Ovary (tissue), 9 donors: ENCODE results near the gene SF3B4. TPM values are rescaled to one million over a fixed set of nuclear protein-coding genes. Genes with fewer than 3 reads are reported as not detected.
A peak's percentile ranks its signal among the peaks of the same experiment; 100 is the strongest.
"Not testable (repeated sequence)": the region's sequence is repeated elsewhere in the genome, so short reads cannot be mapped to it uniquely, and the experiment has no call there.

Experiments
- DNase-seq, 5 donors: peaks; one replicate each; pipeline ENCODE4 v3.0.0-alpha.2; 2019 to 2020
- H3K27ac ChIP-seq, 2 donors: fragments of 200-600 bp; one replicate each; pipeline versions ENCODE4 v1.5.1 to v1.8.0; 2019 to 2022
- H3K27me3 ChIP-seq: fragments of 200-600 bp; one replicate; pipeline ENCODE4 v1.8.0; 2022
- H3K36me3 ChIP-seq: fragments of 200-600 bp; sonication (generic); one replicate; pipeline ENCODE4 v1.5.1; 2019
- H3K4me1 ChIP-seq: one replicate; pipeline ENCODE4 v1.8.1; 2013; ENCODE audit warnings: mild to moderate bottlenecking, moderate library complexity; ENCODE audit not compliant: insufficient read depth
- H3K4me3 ChIP-seq: fragments of 200-600 bp; sonication (generic); one replicate; pipeline ENCODE4 v1.5.1; 2017
- H3K9me3 ChIP-seq, 2 donors: fragments of 200-600 bp in 1 of 2; sonication (generic) in 1 of 2; one replicate each; pipeline versions ENCODE4 v1.5.1 to v1.8.1; 2013 to 2019; ENCODE audit warnings: mild to moderate bottlenecking in 1 of 2, moderate library complexity in 1 of 2
- EP300 ChIP-seq: sonication (generic); formaldehyde crosslinking; IDR thresholded peaks from one replicate; pipeline ENCODE4 v1.6.1; 2017; ENCODE audit warnings: antibody characterized with exemption
- POLR2A ChIP-seq: fragments of 450-650 bp; IDR thresholded peaks from one replicate; pipeline ENCODE4 v1.6.1; 2017; ENCODE audit warnings: antibody characterized with exemption, mild to moderate bottlenecking, moderate library complexity
- WGBS, 3 donors: extraction: QIAGEN DNeasy Blood & Tissue Kit in 1 of 3; methylation state at CpG; one replicate each; pipeline versions ENCODE4 v1.1.5 to v1.1.7; 2013 to 2017; 5-methylcytosine and 5-hydroxymethylcytosine counted together
- intact Hi-C, 4 donors: fragments of 100-400 bp; cut with DNase I; formaldehyde crosslinking; loops; one replicate each; pipeline versions ENCODE4 v1.11.0 to v1.15.1; 2022 to 2023
- polyA plus RNA-seq, 2 donors: library from polyadenylated mRNA; stranded (reverse); fragments of 200-250 nt in 1 of 2; fragments of 350-450 nt in 1 of 2; fragmentation: Illumina TruSeq in 1 of 2; extraction: RNeasy Lipid Tissue Mini Kit (QIAGEN cat#74804) in 1 of 2; gene quantifications; one replicate each; pipeline ENCODE4 v1.2.3, GENCODE V29; 2013 to 2014
- total RNA-seq, 7 donors: library from RNA; depleted of rRNA in 2 of 7; stranded (reverse); fragments of >200 nt in 2 of 7; fragmentation: NEBNext Ultra II Directional in 3 of 7; extraction: Animal tissue kit (Norgen Biotek cat#: 25700) in 3 of 7; gene quantifications; one replicate each; pipeline versions ENCODE4 v1.1.0 to v1.2.4, GENCODE V29; 2016 to 2023
- TF ChIP-seq, protein P1 (sequence below), 3 donors: fragments of 450-650 bp in 2 of 3; fragments of 200-600 bp in 1 of 3; IDR thresholded peaks; one replicate each; pipeline versions ENCODE4 v1.5.1 to v1.8.0; 2016 to 2022; ENCODE audit warnings: antibody characterized with exemption in 3 of 3, mild to moderate bottlenecking in 1 of 3
- donor health status: DM: no; HTN: no; CAD: no; lungs with moderate emphysema.
- donor health status: DM: no; HTN: no; CAD: no.
- donor health status: Bipolar disorder and iron deficiency.
- donor health status: DM: yes; HTN: yes; CAD: no.
- donor health status: DM: no; HTN: no; CAD: no.
- donor health status: DM: yes; HTN: yes; CAD: no.

Gene SF3B4
- total and polyA plus RNA-seq, 9 donors, result 9.2 to 91.4 (median 57.8) TPM

- Histone ChIP-seq H3K4me1 (peaks cover 2% of the 10 kb centered on the region), H3K27me3 (no peaks in the 10 kb centered on the region), H3K4me3 (peak overlapping the region; percentile 60), H3K36me3 (no peaks in the 10 kb centered on the region), H3K27ac (peak overlapping the region; percentile 96 to 99), H3K9me3 (no peaks in the 10 kb centered on the region)
- DNase-seq, result peak; percentile 78 to 89 (median 83)
- no peak for TF ChIP-seq EP300
- TF ChIP-seq, protein P1, sequence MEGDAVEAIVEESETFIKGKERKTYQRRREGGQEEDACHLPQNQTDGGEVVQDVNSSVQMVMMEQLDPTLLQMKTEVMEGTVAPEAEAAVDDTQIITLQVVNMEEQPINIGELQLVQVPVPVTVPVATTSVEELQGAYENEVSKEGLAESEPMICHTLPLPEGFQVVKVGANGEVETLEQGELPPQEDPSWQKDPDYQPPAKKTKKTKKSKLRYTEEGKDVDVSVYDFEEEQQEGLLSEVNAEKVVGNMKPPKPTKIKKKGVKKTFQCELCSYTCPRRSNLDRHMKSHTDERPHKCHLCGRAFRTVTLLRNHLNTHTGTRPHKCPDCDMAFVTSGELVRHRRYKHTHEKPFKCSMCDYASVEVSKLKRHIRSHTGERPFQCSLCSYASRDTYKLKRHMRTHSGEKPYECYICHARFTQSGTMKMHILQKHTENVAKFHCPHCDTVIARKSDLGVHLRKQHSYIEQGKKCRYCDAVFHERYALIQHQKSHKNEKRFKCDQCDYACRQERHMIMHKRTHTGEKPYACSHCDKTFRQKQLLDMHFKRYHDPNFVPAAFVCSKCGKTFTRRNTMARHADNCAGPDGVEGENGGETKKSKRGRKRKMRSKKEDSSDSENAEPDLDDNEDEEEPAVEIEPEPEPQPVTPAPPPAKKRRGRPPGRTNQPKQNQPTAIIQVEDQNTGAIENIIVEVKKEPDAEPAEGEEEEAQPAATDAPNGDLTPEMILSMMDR (IDR thresholded peaks at IDR 0.05), result peak; percentile 4 to 46 (median 34)
- TF ChIP-seq POLR2A, result peak; percentile 96
- intact Hi-C loops, result no loop called here
- WGBS, 3 donors, result 0% methylated on average over 43 to 46 of the region's 46 CpGs
Observed at GRCh38 chr1:149887456-149888246, 40.0 kb downstream of the SF3B4 start.

DNA sequence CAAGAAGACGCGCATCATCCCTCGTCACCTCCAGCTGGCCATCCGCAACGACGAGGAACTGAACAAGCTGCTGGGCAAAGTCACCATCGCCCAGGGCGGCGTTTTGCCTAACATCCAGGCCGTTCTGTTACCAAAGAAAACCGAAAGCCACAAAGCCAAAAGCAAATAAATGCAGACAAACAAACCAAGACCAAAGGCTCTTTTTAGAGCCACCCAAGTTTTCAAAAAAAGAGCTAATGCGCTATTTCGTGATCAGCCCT is 40.5 kb downstream of the SF3B4 start:
- H3K4me1 ChIP-seq, intact Hi-C loops, H3K9me3 ChIP-seq, DNase-seq, H3K27me3 ChIP-seq, H3K36me3 ChIP-seq: not testable (repeated sequence)
- Histone ChIP-seq H3K4me3 (peak overlapping the region; percentile 60), H3K27ac (peak overlapping the region; percentile 96 to 99)
- 0 to 1% (median 1%) methylated on average over 13 of the region's 13 CpGs for WGBS, 3 donors

- Histone ChIP-seq H3K4me3 (peak overlapping the region; percentile 80), H3K9me3 (no peaks in the 10 kb centered on the region), H3K27ac (peak overlapping the region; percentile 96 to 99), H3K4me1 (peaks cover 2% of the 10 kb centered on the region), H3K27me3 (no peaks in the 10 kb centered on the region), H3K36me3 (no peaks in the 10 kb centered on the region)
- TF ChIP-seq POLR2A (peak; percentile 99), EP300 (peak; percentile 77)
- TF ChIP-seq, protein P1 (IDR thresholded peaks at IDR 0.05), result peak in 2 of 3 donors; percentile 20 to 26
- intact Hi-C loops, result no loop called here
- WGBS, 3 donors, result 0% methylated on average over 45 to 62 of the region's 62 CpGs
- DNase-seq, result peak; percentile 85 to 92 (median 87)
Observed at GRCh38 chr1:149886396-149887195, 41.0 kb downstream of the SF3B4 start.

- H3K36me3 ChIP-seq, DNase-seq, H3K9me3 ChIP-seq, H3K27me3 ChIP-seq, intact Hi-C loops, H3K4me1 ChIP-seq: not testable (repeated sequence)
- H3K4me3 ChIP-seq, result peak overlapping the region; percentile 80
- 0% methylated on average over 19 of the region's 19 CpGs for WGBS, 3 donors
- H3K27ac ChIP-seq, result peak overlapping the region; percentile 73 to 99
Observed at GRCh38 chr1:149886121-149886395, 41.5 kb downstream of the SF3B4 start.

- H3K36me3 ChIP-seq, result no peaks in the 10 kb centered on the region
- 0% methylated on average over 36 of the region's 36 CpGs for WGBS, 3 donors
- no peaks in the 10 kb centered on the region for H3K9me3 ChIP-seq
- no peaks in the 10 kb centered on the region for H3K27me3 ChIP-seq
- TF ChIP-seq, protein P1 (IDR thresholded peaks at IDR 0.05), result no peak
- TF ChIP-seq EP300 (no peak), POLR2A (peak; percentile 60)
- peak; percentile 83 to 89 (median 85) for DNase-seq
- intact Hi-C loops, result no loop called here
- H3K27ac ChIP-seq, result peak overlapping the region; percentile 73 to 99
- H3K4me3 ChIP-seq, result peak overlapping the region; percentile 80
- peaks cover 2% of the 10 kb centered on the region for H3K4me1 ChIP-seq
Observed at GRCh38 chr1:149885339-149886120, 42.1 kb downstream of the SF3B4 start.
